ENCODE results near the gene ABHD12B.

- no peak for TF ChIP-seq CTCF (IDR thresholded peaks at IDR 0.05)
- TF ChIP-seq POLR2A (IDR thresholded peaks at IDR 0.05) = no peak
- TF ChIP-seq EP300 (IDR thresholded peaks at IDR 0.05; ENCODE audit: low read depth) = no peak
- TF ChIP-seq POLR2AphosphoS5 (IDR thresholded peaks at IDR 0.05) = no peak
Observed at GRCh38 chr14:50922803-50923202, 51.0 kb downstream of the ABHD12B start.
